SW480 (cell line): Measurements from ENCODE around the gene SLX9.

Experiments used
- DNase-seq: peaks from one replicate; pipeline ENCODE4 v3.0.0-alpha.2; 2016; ENCODE audit warnings: low spot score

SLX9 gene

GRCh38 chr21:45003331-45004058 is 63.7 kb downstream of the SLX9 start:
- DNase-seq, result no peak

GRCh38 chr21:45004059-45004422 is 64.2 kb downstream of the SLX9 start:
- no peak for DNase-seq

GRCh38 chr21:45004481-45005247 is 64.8 kb downstream of the SLX9 start:
- DNase-seq, result peak; percentile 40

GRCh38 chr21:45006536-45007095 is 66.8 kb downstream of the SLX9 start:
- no peak for DNase-seq

GRCh38 chr21:45009616-45010015 is 69.8 kb downstream of the SLX9 start:
- no peak for DNase-seq

GRCh38 chr21:45010096-45010495 is 70.3 kb downstream of the SLX9 start:
- DNase-seq, result no peak

- DNase-seq, result no peak
Measured at GRCh38 chr21:45010860-45011259, 71.0 kb downstream of the SLX9 start.

- DNase-seq, result no peak
Measured at GRCh38 chr21:45011426-45011825, 71.6 kb downstream of the SLX9 start.

GRCh38 chr21:45011911-45012661 is 72.3 kb downstream of the SLX9 start:
- peak; percentile 95 for DNase-seq

- DNase-seq, result no peak
Measured at GRCh38 chr21:45012662-45013259, 72.9 kb downstream of the SLX9 start.

- no peak for DNase-seq
Measured at GRCh38 chr21:45013260-45013841, 73.5 kb downstream of the SLX9 start.

GRCh38 chr21:45014747-45015468 is 75.1 kb downstream of the SLX9 start:
- DNase-seq, result no peak

GRCh38 chr21:45015469-45015860 is 75.6 kb downstream of the SLX9 start:
- DNase-seq, result no peak

- DNase-seq, result no peak
Measured at GRCh38 chr21:45016031-45016405, 76.2 kb downstream of the SLX9 start.

- no peak for DNase-seq
Measured at GRCh38 chr21:45016406-45017038, 76.7 kb downstream of the SLX9 start.

- DNase-seq, result no peak
Measured at GRCh38 chr21:45017039-45017960, 77.5 kb downstream of the SLX9 start.

- DNase-seq, result no peak
Measured at GRCh38 chr21:45018131-45019075, 78.6 kb downstream of the SLX9 start.
